Neural progenitor cell (in vitro differentiated cells): ENCODE data around the gene IPO13.

Source experiments
- CTCF ChIP-seq: fragments of 200-600 bp; sonication (generic); IDR thresholded peaks from 2 replicates; pipeline ENCODE4 v1.5.1; 2017; ENCODE audit warnings: antibody characterized with exemption, mild to moderate bottlenecking
- EZH2 ChIP-seq: fragments of 200-600 bp; sonication (generic); IDR thresholded peaks from 2 replicates; pipeline ENCODE4 v1.6.1; 2017; ENCODE audit warnings: antibody characterized with exemption, mild to moderate bottlenecking, moderate library complexity
- EZH2phosphoT487 ChIP-seq: fragments of 200-600 bp; sonication (generic); IDR thresholded peaks from 2 replicates; pipeline ENCODE4 v1.6.1; 2017; ENCODE audit warnings: antibody characterized with exemption

- TF ChIP-seq EZH2 = no peak
- TF ChIP-seq CTCF = no peak
- TF ChIP-seq EZH2phosphoT487 = no peak
Observed at GRCh38 chr1:43991200-43991475, 44.4 kb downstream of the IPO13 start.
